PFSK-1 (cell line): ENCODE measurements around the gene TIGD7.

ENCODE experiments used
- FOXP2 ChIP-seq: optimal IDR thresholded peaks from 2 replicates; pipeline ENCODE3; 2011; ENCODE audit warnings: borderline replicate concordance, control low read depth, inconsistent platforms; ENCODE audit not compliant: insufficient read depth; ENCODE audit errors: extremely low read length, extremely low read depth
- POLR2AphosphoS5 ChIP-seq: IDR thresholded peaks from 2 replicates; pipeline ENCODE4 v1.6.1; 2012; ENCODE audit warnings: low read depth, mild to moderate bottlenecking, control low read depth, low read length, moderate library complexity
- REST ChIP-seq, 2 experiments: IDR thresholded peaks; 2 replicates each; pipeline versions ENCODE4 v1.6.1 to v1.8.0; 2011 to 2012; ENCODE audit warnings: low read depth in 2 of 2, low read length in 2 of 2, control low read depth in 1 of 2, inconsistent platforms in 1 of 2, mild to moderate bottlenecking in 1 of 2, moderate library complexity in 1 of 2; ENCODE audit not compliant: insufficient read depth in 1 of 2
- SIN3A ChIP-seq: IDR thresholded peaks from 2 replicates; pipeline ENCODE4 v1.6.1; 2012; ENCODE audit warnings: mild to moderate bottlenecking, low read length, moderate library complexity, borderline replicate concordance; ENCODE audit not compliant: insufficient read depth
- TAF1 ChIP-seq: IDR thresholded peaks from 2 replicates; pipeline ENCODE4 v1.6.1; 2012; ENCODE audit warnings: low read length, control low read depth, borderline replicate concordance; ENCODE audit not compliant: insufficient read depth

Gene TIGD7

GRCh38 chr16:3346041-3346440 is 40.8 kb upstream of the TIGD7 start:
- TF ChIP-seq POLR2AphosphoS5 = no peak
- TF ChIP-seq FOXP2 = no peak
- TF ChIP-seq SIN3A = no peak
- TF ChIP-seq TAF1 = no peak
- no peak for TF ChIP-seq REST (IDR thresholded peaks at IDR 0.05; ENCODE audit: insufficient read depth in 1 of 2, low read depth in 2 of 2, low read length in 2 of 2)

- TF ChIP-seq POLR2AphosphoS5 = no peak
- TF ChIP-seq SIN3A = no peak
- TF ChIP-seq FOXP2 = no peak
- no peak for TF ChIP-seq TAF1
- TF ChIP-seq REST (IDR thresholded peaks at IDR 0.05; ENCODE audit: insufficient read depth in 1 of 2, low read depth in 2 of 2, low read length in 2 of 2) = no peak
Measured at GRCh38 chr16:3328643-3329042, 23.4 kb upstream of the TIGD7 start.

GRCh38 chr16:3328104-3328503 is 22.9 kb upstream of the TIGD7 start:
- TF ChIP-seq REST (IDR thresholded peaks at IDR 0.05; ENCODE audit: insufficient read depth in 1 of 2, low read depth in 2 of 2, low read length in 2 of 2) = no peak
- TF ChIP-seq FOXP2 = no peak
- no peak for TF ChIP-seq POLR2AphosphoS5
- TF ChIP-seq TAF1 = no peak
- no peak for TF ChIP-seq SIN3A

GRCh38 chr16:3327514-3327913 is 22.3 kb upstream of the TIGD7 start:
- no peak for TF ChIP-seq POLR2AphosphoS5
- TF ChIP-seq SIN3A = no peak
- TF ChIP-seq REST (IDR thresholded peaks at IDR 0.05; ENCODE audit: insufficient read depth in 1 of 2, low read depth in 2 of 2, low read length in 2 of 2) = no peak

- TF ChIP-seq TAF1 (no peak), SIN3A (no peak), FOXP2 (no peak), POLR2AphosphoS5 (no peak)
Measured at GRCh38 chr16:3321816-3322215, 16.6 kb upstream of the TIGD7 start.
